Measurements from ENCODE around the gene ACSM5.

ACSM5 gene

DNA sequence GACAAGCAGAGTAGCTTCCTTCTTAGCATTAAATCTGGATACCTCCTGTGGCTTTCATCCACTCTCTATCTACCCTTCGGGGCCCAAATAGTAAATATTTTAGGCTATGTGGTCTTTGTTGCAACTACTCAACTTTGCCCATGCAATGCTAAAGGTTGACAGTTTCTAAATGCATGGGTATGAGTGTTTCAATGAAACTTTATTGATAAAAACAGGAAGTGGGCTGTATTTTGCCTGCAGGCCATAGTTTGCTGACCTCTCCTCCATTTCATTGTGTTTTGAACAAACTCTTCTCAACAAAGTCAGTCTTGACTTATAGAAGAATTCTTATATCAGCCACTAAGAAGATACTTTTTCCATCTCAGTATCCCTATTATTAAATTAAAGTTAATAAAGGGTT is 76.1 kb downstream of the ACSM5 start:
- Histone ChIP-seq H3K36me3 (ENCODE audit: control insufficient read depth, insufficient read depth, low read length) (no peaks in the 10 kb centered on the region), H3K27ac (ENCODE audit: low read depth, low read length, severe bottlenecking) (no peak overlapping the region), H3K4me1 (ENCODE audit: control insufficient read depth, insufficient read depth, low read length, poor library complexity, severe bottlenecking) (no peaks in the 10 kb centered on the region), H3K9me3 (ENCODE audit: control insufficient read depth, low read length) (no peaks in the 10 kb centered on the region), H3K4me3 (ENCODE audit: extremely low read depth, insufficient read depth, low read length, poor library complexity, severe bottlenecking) (no peak overlapping the region)
- no CpG with 5 or more reads among the region's 1 CpG for WGBS, 2 experiments (ENCODE audit: insufficient coverage in 2 of 2)

Measured in mesodermal cell (in vitro differentiated cells).